Testis (tissue), 3 donors: ENCODE results near the gene RNF141. TPM values are rescaled to one million over a fixed set of nuclear protein-coding genes. Genes with fewer than 3 reads are reported as not detected.

Experiments used
- DNase-seq: peaks from one replicate; pipeline ENCODE4 v3.0.0-alpha.2; 2019
- H3K27ac ChIP-seq, 2 donors: fragments of 200-600 bp; sonication (generic); one replicate each; pipeline ENCODE4 v1.5.1; 2019
- H3K27me3 ChIP-seq: fragments of 200-600 bp; sonication (generic); one replicate; pipeline ENCODE4 v1.5.1; 2019
- H3K36me3 ChIP-seq: fragments of 200-600 bp; sonication (generic); one replicate; pipeline ENCODE4 v1.5.1; 2017; ENCODE audit warnings: low read depth; ENCODE audit errors: missing control alignments
- H3K4me1 ChIP-seq: fragments of 200-600 bp; sonication (generic); one replicate; pipeline ENCODE4 v1.5.1; 2019
- H3K4me3 ChIP-seq, 2 donors: fragments of 200-600 bp; sonication (generic); one replicate each; pipeline ENCODE4 v1.5.1; 2017 to 2019
- H3K9me3 ChIP-seq: fragments of 200-600 bp; sonication (generic); one replicate; pipeline ENCODE4 v1.5.1; 2017
- CTCF ChIP-seq, 3 experiments: fragments of 450-650 bp in 2 of 3; fragments of 200-600 bp in 1 of 3; sonication (generic) in 1 of 3; IDR thresholded peaks; one replicate each; pipeline ENCODE4 v1.5.1; 2016 to 2019; ENCODE audit warnings: antibody characterized with exemption in 3 of 3, mild to moderate bottlenecking in 2 of 3, moderate library complexity in 1 of 3
- POLR2A ChIP-seq: fragments of 450-650 bp; IDR thresholded peaks from one replicate; pipeline ENCODE4 v1.6.1; 2017; ENCODE audit warnings: antibody characterized with exemption, mild to moderate bottlenecking, moderate library complexity
- WGBS, 2 donors: methylation state at CpG; one replicate each; pipeline ENCODE4 v1.1.5; 2018; 5-methylcytosine and 5-hydroxymethylcytosine counted together
- intact Hi-C: fragments of 100-400 bp; cut with DNase I; formaldehyde crosslinking; loops from one replicate; pipeline ENCODE4 v1.15.1; 2023; ENCODE audit warnings: low total_unique reads
- microRNA counts, 2 donors: library from miRNA; unstranded; fragments of <30 nt; microRNA quantifications; one replicate each; lab custom pipeline; 2016
- polyA plus RNA-seq: library from polyadenylated mRNA; stranded (reverse); fragments of 350-450 nt; fragmentation: Illumina TruSeq; extraction: RNeasy Lipid Tissue Mini Kit (QIAGEN cat#74804); gene quantifications from one replicate; pipeline ENCODE4 v1.2.3, GENCODE V29; 2014; ENCODE audit warnings: low read depth, low replicate concordance; ENCODE audit not compliant: insufficient read depth
- total RNA-seq, 2 donors: library from RNA; depleted of rRNA; stranded (reverse); fragments of >200 nt; gene quantifications; one replicate each; pipeline ENCODE4 v1.2.3, GENCODE V29; 2016

The RNF141 gene
- total and polyA plus RNA-seq, 3 donors from 2014 or later: 63.1 to 172 (median 91.3) TPM

GRCh38 chr11:10476342-10476741 lies 64.6 kb downstream of the RNF141 start:
- H3K36me3 ChIP-seq: no peaks in the 10 kb centered on the region
- H3K4me1 ChIP-seq: no peaks in the 10 kb centered on the region
- no peak for DNase-seq
- no peak for TF ChIP-seq POLR2A
- TF ChIP-seq CTCF (IDR thresholded peaks at IDR 0.05): no peak
- no peaks in the 10 kb centered on the region for H3K9me3 ChIP-seq
- H3K27me3 ChIP-seq: no peaks in the 10 kb centered on the region
- H3K4me3 ChIP-seq: no peak overlapping the region
- intact Hi-C loops: no loop called here
- WGBS, 2 donors: 84 to 100% methylated on average over 1 of the region's 1 CpG
- no peak overlapping the region for H3K27ac ChIP-seq

GRCh38 chr11:10474551-10474950 lies 66.4 kb downstream of the RNF141 start:
- DNase-seq: no peak
- no peak for TF ChIP-seq POLR2A
- no peak for TF ChIP-seq CTCF (IDR thresholded peaks at IDR 0.05)
- WGBS, 2 donors: 81 to 87% methylated on average over 2 of the region's 2 CpGs
- no peaks in the 10 kb centered on the region for H3K4me1 ChIP-seq
- H3K36me3 ChIP-seq: no peaks in the 10 kb centered on the region
- H3K9me3 ChIP-seq: no peaks in the 10 kb centered on the region
- intact Hi-C loops: no loop called here
- no peak overlapping the region for H3K4me3 ChIP-seq
- no peak overlapping the region for H3K27ac ChIP-seq
- no peaks in the 10 kb centered on the region for H3K27me3 ChIP-seq

- Histone ChIP-seq H3K4me1 (no peaks in the 10 kb centered on the region), H3K27me3 (no peaks in the 10 kb centered on the region), H3K4me3 (no peak overlapping the region), H3K9me3 (no peaks in the 10 kb centered on the region), H3K27ac (no peak overlapping the region), H3K36me3 (no peaks in the 10 kb centered on the region)
- intact Hi-C loops: no loop called here
- DNase-seq: no peak
- 88 to 100% methylated on average over 3 to 4 of the region's 4 CpGs for WGBS, 2 donors
- TF ChIP-seq CTCF (IDR thresholded peaks at IDR 0.05) (no peak), POLR2A (no peak)
Measured at GRCh38 chr11:10473371-10473770, 67.6 kb downstream of the RNF141 start.

GRCh38 chr11:10462746-10463300 lies 78.2 kb downstream of the RNF141 start:
- peaks cover 16% of the 10 kb centered on the region for H3K4me1 ChIP-seq
- no peaks in the 10 kb centered on the region for H3K27me3 ChIP-seq
- no peak for DNase-seq
- intact Hi-C loops: no loop called here
- WGBS, 2 donors: 85 to 88% methylated on average over 5 of the region's 5 CpGs
- no peak for TF ChIP-seq POLR2A
- no peak for TF ChIP-seq CTCF (IDR thresholded peaks at IDR 0.05)
- H3K27ac ChIP-seq: no peak overlapping the region
- H3K9me3 ChIP-seq: no peaks in the 10 kb centered on the region
- no peaks in the 10 kb centered on the region for H3K36me3 ChIP-seq
- no peak overlapping the region for H3K4me3 ChIP-seq

MicroRNA genes within 50 kb of the gene (microRNA counts, 767-probe panel; counts per million panel counts)
- 0 to 152 counts per million in 2 donors for microRNA hsa-miR-4485 (lab: Ali Mortazavi, UCI)

Other genes with a start within 250 kb of the RNF141 start
- gene SBF2, start 247.0 kb downstream of the RNF141 start, total RNA-seq: 10 to 100 TPM; 48.7 to 52.8 TPM
- gene SBF2, start 247.0 kb downstream of the RNF141 start, polyA plus RNA-seq: 27.8 TPM
- gene ADM, start 236.1 kb downstream of the RNF141 start, total RNA-seq: 10 to 100 TPM in 1 of 2 donors, 1 to 10 TPM in 1; 3.5 to 13.1 TPM
- gene ADM, start 236.1 kb downstream of the RNF141 start, polyA plus RNA-seq: 3.7 TPM
- 10 to 100 TPM; 10.9 to 13.4 TPM for gene AMPD3, start 85.9 kb downstream of the RNF141 start, total RNA-seq
- gene AMPD3, start 85.9 kb downstream of the RNF141 start, polyA plus RNA-seq: 5.5 TPM
- 1 to 10 TPM; 4.6 to 7.5 TPM for gene LYVE1, start 27.5 kb upstream of the RNF141 start, total RNA-seq
- gene LYVE1, start 27.5 kb upstream of the RNF141 start, polyA plus RNA-seq: 24.1 TPM
- gene IRAG1, start 152.6 kb upstream of the RNF141 start, total RNA-seq: 10 to 100 TPM; 17.7 to 23.1 TPM
- 28.6 TPM for gene IRAG1, start 152.6 kb upstream of the RNF141 start, polyA plus RNA-seq
- 10 to 100 TPM; 47.3 to 50.9 TPM for gene CTR9, start 210.1 kb upstream of the RNF141 start, total RNA-seq
- gene CTR9, start 210.1 kb upstream of the RNF141 start, polyA plus RNA-seq: 48.6 TPM